Measurements from ENCODE around the gene ERFL.

GRCh38 chr19:41951686-41952172, 23.5 kb upstream of the ERFL start:
- TF ChIP-seq CTCF (IDR thresholded peaks at IDR 0.05) = peak; percentile 72 to 99 (median 92)
- TF ChIP-seq POLR2A (IDR thresholded peaks at IDR 0.05) = no peak
